GM19099 (cell line): ENCODE measurements around the gene SPACA7.

Experiments used
- POLR2A ChIP-seq: IDR thresholded peaks from 3 replicates; pipeline ENCODE4 v1.6.1; 2011; ENCODE audit warnings: low read depth; ENCODE audit not compliant: insufficient read length; ENCODE audit errors: extremely low read depth

The SPACA7 gene

GRCh38 chr13:112441226-112441625 lies 65.1 kb downstream of the SPACA7 start:
- no peak for TF ChIP-seq POLR2A

- no peak for TF ChIP-seq POLR2A
Observed at GRCh38 chr13:112441779-112442310, 65.7 kb downstream of the SPACA7 start.

GRCh38 chr13:112442483-112443090 lies 66.4 kb downstream of the SPACA7 start:
- TF ChIP-seq POLR2A, result no peak

- TF ChIP-seq POLR2A, result no peak
Observed at GRCh38 chr13:112443191-112443994, 67.2 kb downstream of the SPACA7 start.

GRCh38 chr13:112443995-112444311 lies 67.8 kb downstream of the SPACA7 start:
- no peak for TF ChIP-seq POLR2A

GRCh38 chr13:112444416-112445399 lies 68.6 kb downstream of the SPACA7 start:
- TF ChIP-seq POLR2A, result no peak

GRCh38 chr13:112445411-112446271 lies 69.5 kb downstream of the SPACA7 start:
- no peak for TF ChIP-seq POLR2A

- no peak for TF ChIP-seq POLR2A
Observed at GRCh38 chr13:112446347-112446861, 70.2 kb downstream of the SPACA7 start.

GRCh38 chr13:112446867-112447266 lies 70.7 kb downstream of the SPACA7 start:
- no peak for TF ChIP-seq POLR2A

GRCh38 chr13:112447306-112447705 lies 71.2 kb downstream of the SPACA7 start:
- no peak for TF ChIP-seq POLR2A

- TF ChIP-seq POLR2A, result no peak
Observed at GRCh38 chr13:112447761-112448603, 71.8 kb downstream of the SPACA7 start.

GRCh38 chr13:112448621-112449544 lies 72.7 kb downstream of the SPACA7 start:
- no peak for TF ChIP-seq POLR2A
